ENCODE measurements around the gene FADS2. TPM values are rescaled to one million over a fixed set of nuclear protein-coding genes. Genes with fewer than 3 reads are reported as not detected.

The FADS2 gene
- total and polyA plus RNA-seq, 9 of the 15 experiments (the other 6 are each of a cell fraction or from before 2014, with no cell fraction given): 2.9 to 42.8 (median 16.2) TPM

GRCh38 chr11:61886643-61887042 lies 58.5 kb downstream of the FADS2 start:
- Histone ChIP-seq H3K9me1 (ENCODE audit: control insufficient read depth, insufficient read depth, low read length) (peaks cover 7% of the 10 kb centered on the region), H3K36me3 (ENCODE audit: control insufficient read depth, insufficient read depth, low read length) (peaks cover 7% of the 10 kb centered on the region; the same call in 2 of the 3 replicates), H3K4me2 (ENCODE audit: insufficient read depth, low read length) (no peak overlapping the region), H3K79me2 (ENCODE audit: control insufficient read depth, insufficient read depth, low read length) (peaks cover 59% of the 10 kb centered on the region), H2AFZ (ENCODE audit: low read depth, low read length) (no peak overlapping the region), H3K4me3 (no peak overlapping the region), H3K27ac (ENCODE audit: extremely low read depth, low read depth, low read length) (no peak overlapping the region), H3K9me3 (replicated peaks; ENCODE audit: control insufficient read depth, insufficient read depth, low read depth, low read length) (no peaks in the 10 kb centered on the region), H3K4me1 (replicated peaks in 1 of 2; ENCODE audit: control insufficient read depth in 2 of 2, insufficient read depth in 2 of 2, low read length in 2 of 2) (peaks cover 27 to 62% of the 10 kb centered on the region in 2 experiments), H3K9ac (ENCODE audit: insufficient read depth in 1 of 2, low read depth in 2 of 2, low read length in 2 of 2) (no peak overlapping the region), H3K27me3 (ENCODE audit: control insufficient read depth in 2 of 2, insufficient read depth in 2 of 2, low read length in 2 of 2) (no peaks in the 10 kb centered on the region), H4K20me1 (replicated peaks; ENCODE audit: control insufficient read depth, insufficient read depth, low read length) (0 out of 2 replicates have a peak, but pooled peaks cover 7% of the 10 kb centered on the region)
- in situ Hi-C loops (cut with MboI): no loop called here
- CTCF ChIA-PET (ENCODE audit: low intra/inter-chr PET ratio): no interaction called here
- ATAC-seq (no peak), FAIRE-seq (no peak), DNase-seq (ENCODE audit: extremely low read depth in 1 of 4, low spot score in 3 of 4) (no peak)
- WGBS (ENCODE audit: insufficient coverage, low coverage, missing lambda C conversion rate): 93% methylated on average over 3 of the region's 3 CpGs
- intact Hi-C loops (cut with micrococcal nuclease): no loop called here
- TF ChIP-seq RBM25 (IDR thresholded peaks at IDR 0.05; ENCODE audit: low read depth, low read length, severe bottlenecking) (peak; percentile 23), HBP1 (CRISPR knock-in tag; IDR thresholded peaks at IDR 0.05) (no peak)
- POLR2A ChIA-PET: no interaction called here
- no TSS peak for BruUV-seq (replicated peaks)

GRCh38 chr11:61887839-61888494 lies 59.9 kb downstream of the FADS2 start:
- ATAC-seq (no peak), FAIRE-seq (no peak), DNase-seq (ENCODE audit: extremely low read depth in 1 of 4, low spot score in 3 of 4) (no peak)
- Histone ChIP-seq H3K27me3 (ENCODE audit: control insufficient read depth in 2 of 2, insufficient read depth in 2 of 2, low read length in 2 of 2) (no peaks in the 10 kb centered on the region), H3K4me2 (ENCODE audit: insufficient read depth, low read length) (no peak overlapping the region), H3K4me3 (no peak overlapping the region), H4K20me1 (replicated peaks; ENCODE audit: control insufficient read depth, insufficient read depth, low read length) (0 out of 2 replicates have a peak, but pooled peaks cover 7% of the 10 kb centered on the region), H3K9ac (ENCODE audit: insufficient read depth in 1 of 2, low read depth in 2 of 2, low read length in 2 of 2) (peak overlapping the region in 1 of 2 experiments; percentile 80; a peak in 2 of 4 replicates), H3K4me1 (replicated peaks in 1 of 2; ENCODE audit: control insufficient read depth in 2 of 2, insufficient read depth in 2 of 2, low read length in 2 of 2) (peaks cover 27 to 67% of the 10 kb centered on the region in 2 experiments), H2AFZ (ENCODE audit: low read depth, low read length) (no peak overlapping the region), H3K9me3 (replicated peaks; ENCODE audit: control insufficient read depth, insufficient read depth, low read depth, low read length) (no peaks in the 10 kb centered on the region), H3K36me3 (ENCODE audit: control insufficient read depth, insufficient read depth, low read length) (peaks cover 7% of the 10 kb centered on the region; the same call in 2 of the 3 replicates), H3K9me1 (ENCODE audit: control insufficient read depth, insufficient read depth, low read length) (peaks cover 7% of the 10 kb centered on the region), H3K79me2 (ENCODE audit: control insufficient read depth, insufficient read depth, low read length) (peaks cover 59% of the 10 kb centered on the region), H3K27ac (ENCODE audit: extremely low read depth, low read depth, low read length) (no peak overlapping the region)
- intact Hi-C loops (cut with micrococcal nuclease) (no loop called here), in situ Hi-C loops (cut with MboI) (no loop called here)
- ChIA-PET POLR2A (interaction anchor here (1.0 to 1.3 kb wide), 2 partner anchors 8 to 220 kb away, joined by 3 read pairs; no protein-coding TSS in a partner anchor), CTCF (ENCODE audit: low intra/inter-chr PET ratio) (no interaction called here)
- 87% methylated on average over 7 of the region's 7 CpGs for WGBS (ENCODE audit: insufficient coverage, low coverage, missing lambda C conversion rate)
- TF ChIP-seq CREBBP (IDR thresholded peaks at IDR 0.05; ENCODE audit: low read depth, low read length): no peak
- peak; percentile 66; the same call in 1 of the 2 replicates for TF ChIP-seq ZKSCAN1 (IDR thresholded peaks at IDR 0.05; ENCODE audit: low read depth, low read length)
- no peak for TF ChIP-seq CXXC5 (CRISPR knock-in tag; IDR thresholded peaks at IDR 0.05)
- BruUV-seq (replicated peaks): no TSS peak
